Fibroblast of peridontal ligament (primary cell): Measurements from ENCODE around the gene STK31.
"Not testable (repeated sequence)": the region's sequence is repeated elsewhere in the genome, so short reads cannot be mapped to it uniquely, and the experiment has no call there.

ENCODE experiments used
- DNase-seq: peaks from one replicate; pipeline ENCODE4 v3.0.0-alpha.2; 2010; ENCODE audit errors: extremely low read depth

The STK31 gene

DNA sequence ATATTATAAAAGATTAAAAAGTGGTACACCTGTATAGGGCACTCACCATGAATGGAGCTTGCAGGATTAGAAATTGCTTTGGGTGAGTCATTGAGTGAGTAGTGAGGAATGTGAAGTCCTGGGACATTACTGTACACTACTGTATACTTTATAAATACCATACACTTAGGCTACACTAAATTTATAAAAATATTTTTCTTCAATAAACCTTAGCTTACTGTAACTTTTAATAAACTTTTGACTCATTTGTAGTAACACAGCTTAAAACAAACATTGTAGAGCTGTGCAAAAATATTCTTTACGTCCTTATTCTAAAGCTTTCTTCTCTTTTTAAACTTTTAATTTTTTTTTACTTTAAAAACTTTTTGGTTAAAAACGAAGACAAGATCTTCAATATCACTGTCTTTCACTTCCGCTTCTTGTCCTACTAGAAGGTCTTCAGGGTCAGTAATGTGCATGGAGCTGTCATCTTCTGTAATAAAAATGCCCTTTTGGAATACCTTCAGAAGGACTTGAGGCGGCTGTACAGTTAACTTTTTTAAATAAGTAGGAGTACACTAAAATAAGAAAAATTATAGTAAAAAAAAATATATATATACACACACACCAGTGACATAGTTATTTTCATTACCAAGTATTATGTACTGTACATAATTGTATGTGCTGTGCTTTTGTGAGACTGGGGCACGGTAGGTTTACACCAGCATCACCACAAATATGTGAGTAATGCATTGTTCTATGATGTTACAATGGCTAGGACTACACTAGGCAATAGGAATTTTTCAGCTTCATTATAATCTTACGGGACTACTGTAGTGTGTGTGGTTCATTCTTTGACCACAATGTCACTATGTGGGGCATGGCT, 3.5 kb downstream of the STK31 start:
- DNase-seq, result peak; percentile 76

DNA sequence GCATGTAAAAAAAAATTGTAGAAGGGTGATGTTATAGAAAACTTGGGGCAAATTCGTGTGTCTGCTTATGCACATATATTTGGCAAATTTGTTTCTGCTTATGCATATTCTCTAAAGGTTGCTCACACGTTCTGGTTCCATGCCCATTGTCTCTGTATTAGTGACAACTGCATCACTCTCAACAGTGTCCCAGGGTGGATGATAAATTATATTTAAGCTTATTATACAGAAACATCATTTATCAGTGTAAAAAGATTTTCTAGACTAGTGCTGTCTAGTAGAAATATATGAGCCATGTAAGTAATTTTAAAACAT, 4.1 kb downstream of the STK31 start:
- DNase-seq, result no peak

DNA sequence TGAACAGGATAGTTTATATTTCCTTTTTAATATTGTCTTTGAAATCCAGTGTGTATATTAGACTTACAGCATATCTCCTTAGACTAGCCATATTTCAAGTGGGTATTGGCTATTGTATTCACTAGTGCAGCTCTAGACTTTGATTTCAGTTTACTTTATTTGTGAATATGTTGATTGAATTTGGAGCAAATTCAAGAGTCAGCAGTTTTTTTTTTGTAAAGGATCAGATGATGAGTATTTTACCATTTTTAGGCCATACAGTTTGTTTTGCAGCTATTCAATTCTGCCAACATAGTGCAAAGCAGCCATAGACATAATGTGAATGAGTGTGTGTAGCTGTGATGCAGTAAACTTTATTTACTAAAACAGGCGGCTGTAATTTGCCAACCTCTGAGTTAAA, 4.6 kb downstream of the STK31 start:
- no peak for DNase-seq

DNA sequence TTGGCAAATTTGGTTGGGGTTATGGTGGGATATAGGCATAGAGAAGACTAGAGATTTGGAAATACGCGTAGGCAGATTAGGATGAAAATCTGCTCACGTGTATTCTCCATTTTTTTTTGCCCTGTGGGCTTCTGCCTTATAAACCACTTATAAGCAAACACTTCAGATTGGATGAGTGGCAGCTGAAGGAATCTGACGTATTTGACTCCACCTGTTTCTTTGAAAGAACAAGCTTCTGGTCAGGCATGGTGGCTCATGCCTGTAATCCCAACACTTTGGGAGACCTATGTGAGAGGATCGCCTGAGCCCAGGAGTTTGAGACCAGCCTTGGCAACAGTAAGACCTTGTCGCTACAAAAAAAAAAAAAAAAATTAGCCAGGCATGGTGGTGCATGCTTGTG, 5.1 kb downstream of the STK31 start:
- no peak for DNase-seq

- DNase-seq, result no peak
Observed at GRCh38 chr7:23717788-23718187, 7.8 kb downstream of the STK31 start.

- peak; percentile 61 for DNase-seq
Observed at GRCh38 chr7:23721456-23721855, 11.4 kb downstream of the STK31 start.

DNA sequence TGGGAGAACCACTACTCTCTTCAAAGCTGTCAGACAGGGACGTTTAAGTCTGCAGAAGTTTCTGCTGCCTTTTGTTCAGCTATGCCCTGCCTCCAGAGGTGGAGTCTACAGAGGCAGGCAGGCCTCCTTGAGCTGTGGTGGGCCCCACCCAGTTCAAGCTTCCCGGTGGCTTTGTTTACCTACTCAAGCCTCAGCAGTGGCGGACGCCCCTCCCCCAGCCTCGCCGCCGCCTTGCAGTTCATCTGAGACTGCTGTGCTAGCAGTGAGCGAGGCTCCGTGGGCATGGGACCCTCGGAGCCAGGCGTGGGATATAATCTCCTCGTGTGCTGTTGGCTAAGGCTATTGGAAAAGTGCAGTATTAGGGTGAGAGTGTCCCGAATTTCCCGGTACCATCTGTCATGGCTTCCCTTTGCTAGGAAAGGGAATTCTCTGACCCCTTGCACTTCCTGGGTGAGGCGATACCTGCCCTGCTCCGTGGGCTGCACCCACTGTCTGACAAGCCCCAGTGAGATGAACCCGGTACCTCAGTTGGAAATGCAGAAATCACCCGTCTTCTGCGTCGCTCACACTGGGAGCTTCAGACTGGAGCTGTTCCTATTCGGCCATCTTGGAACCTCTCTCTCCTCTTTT, 12.7 kb downstream of the STK31 start:
- DNase-seq, result not testable (repeated sequence)

DNA sequence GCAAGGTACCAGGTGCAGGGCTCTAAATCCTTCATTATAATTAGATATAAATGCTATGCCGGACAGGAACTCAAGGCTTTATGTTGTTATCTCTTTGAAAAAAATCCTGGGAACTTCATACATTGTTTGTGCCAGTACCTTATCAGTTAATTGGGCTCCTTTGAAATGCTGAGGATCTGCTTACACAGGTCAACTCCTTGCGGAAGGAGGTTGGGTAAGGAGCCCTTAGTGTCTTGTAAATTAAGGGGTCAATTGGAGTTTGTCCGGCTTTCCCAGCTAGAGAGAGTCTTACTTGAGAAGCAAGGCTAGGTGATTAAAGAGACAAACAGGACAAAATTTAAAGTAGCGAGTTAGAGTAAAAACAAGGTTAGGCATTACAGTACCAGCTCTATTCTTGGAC, 14.1 kb downstream of the STK31 start:
- DNase-seq, result not testable (repeated sequence)

- DNase-seq, result no peak
Observed at GRCh38 chr7:23742051-23742450, 32.0 kb downstream of the STK31 start.

- no peak for DNase-seq
Observed at GRCh38 chr7:23743226-23743625, 33.2 kb downstream of the STK31 start.

- no peak for DNase-seq
Observed at GRCh38 chr7:23746629-23747028, 36.6 kb downstream of the STK31 start.

GRCh38 chr7:23751852-23752251, 41.8 kb downstream of the STK31 start:
- no peak for DNase-seq

DNA sequence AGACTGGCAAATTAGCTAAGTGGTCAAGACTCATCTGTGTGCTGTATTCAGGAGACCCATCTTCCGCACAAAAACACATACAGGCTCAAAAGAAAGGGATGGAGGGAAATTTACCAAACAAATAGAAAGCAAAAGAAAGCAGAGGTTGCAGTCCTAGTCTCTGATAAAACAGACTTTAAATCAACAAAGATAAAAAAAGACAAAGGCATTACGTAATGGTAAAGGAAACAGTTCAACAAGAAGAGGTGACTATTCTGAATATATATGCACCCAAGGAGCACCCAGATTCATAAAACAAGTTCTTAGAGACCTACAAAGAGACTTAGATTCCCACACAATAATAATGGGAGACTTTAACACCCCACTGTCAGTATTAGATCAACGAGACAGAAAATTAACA, 48.8 kb downstream of the STK31 start:
- DNase-seq, result not testable (repeated sequence)

GRCh38 chr7:23759671-23760391, 49.8 kb downstream of the STK31 start:
- no peak for DNase-seq

DNA sequence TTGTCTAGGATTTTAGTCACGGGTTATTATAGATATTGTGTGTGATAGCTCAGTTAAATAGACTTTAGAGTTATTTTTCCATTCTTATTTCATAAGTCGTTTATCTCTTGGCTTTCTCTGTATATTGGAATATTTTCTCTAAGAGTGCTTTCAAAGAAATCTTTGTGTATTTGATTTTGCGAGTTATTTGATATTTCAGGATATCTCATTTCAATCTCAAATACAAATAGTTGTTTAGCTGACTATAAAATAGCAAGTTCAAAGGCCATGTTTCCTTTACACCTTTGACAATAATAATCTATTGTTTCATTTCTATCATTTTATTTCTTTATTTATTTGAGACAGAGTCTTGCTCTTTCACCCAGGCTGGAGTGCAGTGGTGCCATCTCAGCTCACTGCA, 55.9 kb downstream of the STK31 start:
- DNase-seq, result no peak

- DNase-seq, result no peak
Observed at GRCh38 chr7:23767514-23767913, 57.5 kb downstream of the STK31 start.

DNA sequence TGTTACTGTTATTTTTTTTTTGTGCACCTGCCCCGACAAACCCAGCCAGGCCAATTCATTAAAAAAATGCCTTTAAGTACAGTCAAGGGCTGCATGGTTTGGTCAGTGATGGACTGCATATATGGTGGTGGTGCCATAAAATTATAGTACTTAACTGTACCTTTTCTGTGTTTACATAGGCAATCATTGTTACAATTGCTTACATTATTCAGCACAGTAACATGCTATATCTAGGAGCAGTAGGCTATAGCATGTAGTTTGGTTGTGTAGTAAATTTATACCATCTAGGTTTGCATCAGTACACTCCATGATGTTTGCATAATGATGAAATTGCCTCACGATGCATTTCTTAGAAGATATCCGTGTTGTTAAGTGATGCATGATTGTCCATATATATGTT, 58.0 kb downstream of the STK31 start:
- no peak for DNase-seq

DNA sequence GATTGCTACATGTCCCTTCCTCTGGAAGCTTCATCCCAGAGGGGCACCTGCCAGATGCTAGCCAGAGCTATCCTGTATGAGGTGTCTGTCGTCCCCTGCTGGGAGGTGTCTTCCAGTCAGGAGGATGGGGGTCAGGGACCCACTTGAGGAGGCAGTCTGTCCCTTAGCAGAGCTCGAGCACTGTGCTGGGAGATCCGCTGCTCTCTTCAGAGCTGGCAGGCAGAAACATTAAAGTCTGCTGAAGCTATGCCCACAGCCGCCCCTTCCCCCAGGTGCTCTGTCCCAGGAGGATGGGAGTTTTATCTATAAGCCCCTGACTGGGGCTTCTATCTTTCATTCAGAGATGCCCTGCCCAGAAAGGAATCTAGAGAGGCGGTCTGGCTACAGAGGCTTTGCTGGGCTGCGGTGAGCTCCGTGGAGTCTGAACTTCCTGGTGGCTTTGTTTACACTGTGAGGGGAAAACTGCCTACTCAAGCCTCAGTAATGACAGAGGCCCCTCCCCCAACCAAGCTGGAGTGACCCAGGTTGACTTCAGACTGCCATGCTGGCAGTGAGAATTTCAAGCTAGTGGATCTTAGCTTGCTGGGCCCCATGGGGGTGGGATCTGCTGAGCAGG, 69.3 kb downstream of the STK31 start:
- not testable (repeated sequence) for DNase-seq

GRCh38 chr7:23783115-23783514, 73.1 kb downstream of the STK31 start:
- DNase-seq, result no peak

DNA sequence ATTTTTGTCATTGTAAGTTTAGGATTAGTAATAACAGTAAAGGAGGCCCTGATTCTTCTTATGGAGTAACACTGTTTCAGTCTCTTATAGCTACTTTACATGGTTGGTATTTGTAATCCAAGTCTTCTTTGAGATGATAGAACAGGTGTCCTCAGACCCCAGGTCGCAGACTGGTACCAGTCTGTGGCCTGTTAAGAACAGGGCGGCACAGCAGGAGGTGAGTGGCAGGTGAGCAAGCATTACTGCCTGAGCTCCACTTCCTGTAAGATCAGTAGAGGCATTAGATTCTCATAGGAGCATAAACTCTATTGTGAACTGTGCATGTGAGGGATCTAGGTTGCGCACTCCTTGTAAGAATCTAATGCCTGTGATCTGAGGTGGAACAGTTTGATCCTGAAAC, 77.3 kb downstream of the STK31 start:
- no peak for DNase-seq

DNA sequence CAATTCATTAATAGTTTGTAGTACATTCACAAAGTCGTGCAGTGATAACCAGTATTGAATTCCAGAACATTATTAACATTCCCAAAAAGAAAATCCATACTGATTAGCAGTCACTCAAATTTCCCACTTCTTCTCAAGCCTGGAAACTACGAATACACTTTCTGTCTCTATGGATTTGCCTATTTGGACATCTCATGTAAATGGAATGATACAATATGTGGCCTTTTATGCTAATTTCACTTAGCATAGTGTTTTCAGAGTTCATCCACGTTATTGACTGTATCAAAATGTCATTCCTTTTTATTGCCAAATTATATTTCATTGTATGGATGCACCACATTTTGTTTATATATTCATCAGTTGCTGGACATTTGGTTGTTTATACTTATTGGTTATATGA, 78.8 kb downstream of the STK31 start:
- no peak for DNase-seq

DNA sequence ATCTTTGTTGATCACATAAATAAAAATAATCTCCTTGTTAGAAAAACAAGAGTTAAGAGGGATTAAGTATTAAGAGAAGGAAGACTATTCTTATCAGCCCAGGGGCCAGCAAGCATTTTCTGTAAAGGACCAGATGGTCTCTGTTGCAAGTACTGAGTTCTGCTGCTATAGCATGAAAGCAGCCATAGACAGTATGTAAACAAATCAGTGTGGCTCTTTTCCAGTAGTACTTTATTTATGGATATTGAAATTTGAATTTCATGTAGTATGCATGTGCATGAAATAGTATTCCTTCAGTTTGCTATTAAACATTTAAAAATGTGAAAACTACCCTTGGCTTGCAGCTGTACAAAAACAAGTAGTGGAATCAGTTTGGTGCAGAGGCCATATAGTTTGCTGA, 81.7 kb downstream of the STK31 start:
- DNase-seq, result no peak
